Astrocyte (in vitro differentiated cells and primary cell): ENCODE results near the gene PCGF3.

ENCODE experiments used
- CTCF ChIP-seq: IDR thresholded peaks from 2 replicates; pipeline ENCODE4 v1.5.1; 2011; ENCODE audit warnings: low read depth, mild to moderate bottlenecking, inconsistent platforms, low read length, moderate library complexity; ENCODE audit not compliant: insufficient read depth
- EZH2 ChIP-seq: IDR thresholded peaks from 2 replicates; pipeline ENCODE4 v1.6.1; 2012; ENCODE audit warnings: mild to moderate bottlenecking, low read length, inconsistent platforms; ENCODE audit not compliant: insufficient read depth

GRCh38 chr4:700587-701264 lies 4.9 kb upstream of the PCGF3 start:
- TF ChIP-seq EZH2 (no peak), CTCF (no peak)
